Measurements from ENCODE around the gene PXN. TPM values are rescaled to one million over a fixed set of nuclear protein-coding genes. Genes with fewer than 3 reads are reported as not detected.
A peak's percentile ranks its signal among the peaks of the same experiment; 100 is the strongest.

Gene PXN
- total and polyA plus RNA-seq, 2 of the 13 experiments (the other 11 are each of a cell fraction or from before 2014, with no cell fraction given) = 13.6 to 14.2 TPM

DNA sequence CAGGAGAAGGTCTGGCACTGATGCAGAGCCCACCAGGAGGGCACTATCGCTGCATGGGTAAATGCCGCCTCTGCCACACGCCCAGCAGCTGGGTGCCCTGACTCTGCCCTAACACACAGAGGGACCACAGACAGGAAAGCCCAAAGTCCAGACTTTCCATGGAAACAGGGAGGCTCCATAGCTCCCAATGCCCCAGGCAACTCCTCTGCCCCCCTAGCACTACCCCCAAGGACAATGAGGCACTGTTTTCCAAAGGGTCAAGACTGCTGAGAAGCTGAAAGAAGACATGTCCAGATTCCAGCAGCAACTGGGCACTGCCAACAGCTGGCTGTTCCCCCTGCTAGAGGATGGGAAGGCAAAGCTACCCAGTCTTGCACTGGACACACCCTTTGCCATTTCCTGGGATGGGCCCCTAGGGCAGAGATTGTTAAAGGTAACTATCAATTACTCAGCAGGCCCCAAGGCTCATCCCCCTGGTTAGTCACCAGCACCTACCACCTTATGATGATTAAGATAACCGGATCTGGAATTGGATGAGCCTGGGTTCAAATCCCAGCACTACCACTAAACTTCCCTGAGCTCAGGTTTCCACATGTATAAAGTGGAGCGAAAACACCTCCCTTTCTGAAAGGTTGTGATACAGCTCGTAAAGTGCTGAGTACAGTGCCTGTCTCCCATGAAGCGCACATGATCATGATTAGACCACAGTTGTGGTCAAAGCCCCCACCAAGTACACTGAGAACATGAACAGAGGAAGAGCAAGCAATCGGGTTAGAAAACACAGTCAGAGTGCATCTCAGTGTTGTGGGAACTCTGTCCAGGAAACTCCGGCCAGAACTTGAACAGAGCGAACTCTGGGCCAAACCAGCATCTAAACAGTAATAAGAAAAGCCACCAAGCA is 3.3 kb downstream of the PXN start:
- FAIRE-seq = no peak
- Histone ChIP-seq H3K4me1 (ENCODE audit: insufficient read depth, low read length) (peaks cover 90% of the 10 kb centered on the region), H3K9ac (ENCODE audit: insufficient read depth, low read depth, low read length) (no peak overlapping the region), H3K36me3 (replicated peaks in 1 of 2; ENCODE audit: control insufficient read depth in 1 of 2, insufficient read depth in 2 of 2, low read length in 2 of 2) (no peaks in the 10 kb centered on the region; a peak in 2 of 5 replicates), H3K4me2 (ENCODE audit: low read depth, low read length) (peak overlapping the region; percentile 85), H2AFZ (ENCODE audit: low read length) (no peak overlapping the region), H3K79me2 (ENCODE audit: insufficient read depth, low read length) (peaks cover 59% of the 10 kb centered on the region), H4K20me1 (ENCODE audit: insufficient read depth, low read length) (peaks cover 3% of the 10 kb centered on the region; the same call in 1 of the 2 replicates), H3K4me3 (replicated peaks in 1 of 3; ENCODE audit: insufficient read depth in 1 of 3, low read depth in 2 of 3, low read length in 3 of 3) (peak overlapping the region in 1 of 3 experiments; percentile 45; a peak in 2 of 6 replicates), H3K27ac (ENCODE audit: extremely low read length, insufficient read depth, low read length) (peak overlapping the region; percentile 13), H3K27me3 (ENCODE audit: control insufficient read depth in 1 of 2, insufficient read depth in 2 of 2, low read length in 2 of 2) (no peaks in the 10 kb centered on the region), H3K9me3 (ENCODE audit: low read length) (no peaks in the 10 kb centered on the region)
- ChIA-PET CTCF (ENCODE audit: low intra/inter-chr PET ratio, low total read pairs) (no interaction called here), POLR2A (interaction anchor here (0.6 to 13.4 kb wide), 7 partner anchors 23 to 145 kb away, joined by 3 to 265 read pairs (median 10); partner anchors contain the start of genes RAB35, RNU4-1, RNU4-2 and RPLP0)
- no peak for ATAC-seq
- in situ Hi-C loops (cut with HindIII; ENCODE audit: extremely low pct_ligation_motif_present, low pct_unique_long_range_greater_than_20kb) (loop anchor here (10.0 kb wide), 1 partner anchor 47 kb away; no protein-coding TSS in a partner anchor), intact Hi-C loops (cut with micrococcal nuclease; ENCODE audit: unreplicated experiment) (no loop called here)
- BruUV-seq (replicated peaks) = no TSS peak
- WGBS (ENCODE audit: low lambda C conversion rate) = 85% methylated on average over 6 of the region's 10 CpGs
- no peak for DNase-seq (ENCODE audit: low spot score)
- TF ChIP-seq ZKSCAN8 (CRISPR knock-in tag; IDR thresholded peaks at IDR 0.05; ENCODE audit: borderline replicate concordance) = no peak
- no peak for TF ChIP-seq ZNF3 (CRISPR knock-in tag; IDR thresholded peaks at IDR 0.05)
- TF ChIP-seq CREB1 (IDR thresholded peaks at IDR 0.05) = no peak
- TF ChIP-seq CREB1 (CRISPR knock-in tag; IDR thresholded peaks at IDR 0.05) = no peak
- peak; percentile 48 for TF ChIP-seq HNF4A (CRISPR knock-in tag; IDR thresholded peaks at IDR 0.05)
- no peak for TF ChIP-seq SPEN (CRISPR knock-in tag; IDR thresholded peaks at IDR 0.05; ENCODE audit: low read depth)
- TF ChIP-seq ZNF34 (CRISPR knock-in tag; IDR thresholded peaks at IDR 0.05; ENCODE audit: borderline replicate concordance) = no peak
- peak; percentile 99 for TF ChIP-seq HNRNPL (IDR thresholded peaks at IDR 0.05; ENCODE audit: low read depth, low read length)
- TF ChIP-seq PLRG1 (conservative IDR thresholded peaks at IDR 0.05) = no peak
- TF ChIP-seq, protein P1, sequence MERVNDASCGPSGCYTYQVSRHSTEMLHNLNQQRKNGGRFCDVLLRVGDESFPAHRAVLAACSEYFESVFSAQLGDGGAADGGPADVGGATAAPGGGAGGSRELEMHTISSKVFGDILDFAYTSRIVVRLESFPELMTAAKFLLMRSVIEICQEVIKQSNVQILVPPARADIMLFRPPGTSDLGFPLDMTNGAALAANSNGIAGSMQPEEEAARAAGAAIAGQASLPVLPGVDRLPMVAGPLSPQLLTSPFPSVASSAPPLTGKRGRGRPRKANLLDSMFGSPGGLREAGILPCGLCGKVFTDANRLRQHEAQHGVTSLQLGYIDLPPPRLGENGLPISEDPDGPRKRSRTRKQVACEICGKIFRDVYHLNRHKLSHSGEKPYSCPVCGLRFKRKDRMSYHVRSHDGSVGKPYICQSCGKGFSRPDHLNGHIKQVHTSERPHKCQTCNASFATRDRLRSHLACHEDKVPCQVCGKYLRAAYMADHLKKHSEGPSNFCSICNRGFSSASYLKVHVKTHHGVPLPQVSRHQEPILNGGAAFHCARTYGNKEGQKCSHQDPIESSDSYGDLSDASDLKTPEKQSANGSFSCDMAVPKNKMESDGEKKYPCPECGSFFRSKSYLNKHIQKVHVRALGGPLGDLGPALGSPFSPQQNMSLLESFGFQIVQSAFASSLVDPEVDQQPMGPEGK (CRISPR knock-in tag; IDR thresholded peaks at IDR 0.05) = peak; percentile 41; the same call in 1 of the 2 replicates
- TF ChIP-seq MEIS1 (CRISPR knock-in tag; IDR thresholded peaks at IDR 0.05; ENCODE audit: borderline replicate concordance) = no peak
- TF ChIP-seq ZNF720 (CRISPR knock-in tag; IDR thresholded peaks at IDR 0.05) = no peak
- TF ChIP-seq SKI (IDR thresholded peaks at IDR 0.05; ENCODE audit: partially characterized antibody) = no peak
- TF ChIP-seq, protein P2, sequence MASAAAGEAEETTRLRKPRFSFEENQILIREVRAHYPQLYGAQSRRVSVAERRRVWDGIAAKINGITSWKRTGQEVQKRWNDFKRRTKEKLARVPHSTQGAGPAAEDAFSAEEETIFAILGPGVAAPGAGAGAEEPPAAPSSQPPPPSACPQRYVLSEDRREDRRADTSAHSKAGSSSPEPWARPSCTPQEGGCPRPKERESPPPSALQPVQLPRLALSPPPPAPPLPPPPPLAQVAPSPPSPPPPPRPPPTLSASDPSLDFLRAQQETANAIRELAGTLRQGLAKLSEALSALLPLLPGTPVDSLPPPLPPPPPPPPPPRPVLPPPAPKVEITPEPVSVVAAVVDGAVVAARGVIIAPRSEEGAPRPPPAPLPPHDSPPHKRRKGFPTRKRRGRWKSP (CRISPR knock-in tag; IDR thresholded peaks at IDR 0.05) = no peak
- TF ChIP-seq BCL6 (CRISPR knock-in tag; IDR thresholded peaks at IDR 0.05) = 0 out of 2 replicates have a peak, but pooled peaks have one; percentile 22
- peak; percentile 38 for TF ChIP-seq SALL1 (CRISPR knock-in tag; IDR thresholded peaks at IDR 0.05)
- no peak for TF ChIP-seq FIP1L1 (IDR thresholded peaks at IDR 0.05; ENCODE audit: borderline replicate concordance, insufficient read depth, low read depth, low read length)
- TF ChIP-seq HOXA7 (CRISPR knock-in tag; IDR thresholded peaks at IDR 0.05) = no peak
- TF ChIP-seq XRCC5 (optimal IDR thresholded peaks at IDR 0.05; ENCODE audit: low read length) = no peak
- TF ChIP-seq ZNF709 (CRISPR knock-in tag; IDR thresholded peaks at IDR 0.05) = no peak
- TF ChIP-seq RXRA (CRISPR knock-in tag; IDR thresholded peaks at IDR 0.05) = no peak
- no peak for TF ChIP-seq TGIF2 (CRISPR knock-in tag; IDR thresholded peaks at IDR 0.05)
- no peak for TF ChIP-seq ATF7 (IDR thresholded peaks at IDR 0.05)
- no peak for TF ChIP-seq ATF7 (CRISPR knock-in tag; IDR thresholded peaks at IDR 0.05)

All from HepG2 (cell line).